SK-N-SH (cell line): ENCODE measurements around the gene ZNF714.

Experiments used
- CTCF ChIP-seq: fragments of 200-600 bp; sonication (generic); IDR thresholded peaks from 2 replicates; pipeline ENCODE4 v1.6.1; 2017; ENCODE audit warnings: antibody characterized with exemption, mild to moderate bottlenecking, moderate library complexity
- EP300 ChIP-seq, 2 experiments: IDR thresholded peaks; 2 replicates each; pipeline versions ENCODE4 v1.4.0 to v1.6.1; 2012; ENCODE audit warnings: borderline replicate concordance in 1 of 2, low read depth in 1 of 2, low read length in 1 of 2
- MXI1 ChIP-seq: IDR thresholded peaks from 2 replicates; pipeline ENCODE4 v1.6.1; 2012; ENCODE audit warnings: mild to moderate bottlenecking, low read depth, low read length, improper control_type of control experiment
- RAD21 ChIP-seq: IDR thresholded peaks from 2 replicates; pipeline ENCODE4 v1.6.1; 2012; ENCODE audit warnings: mild to moderate bottlenecking, low read length
- RCOR1 ChIP-seq: fragments of 150-350 bp; IDR thresholded peaks from 2 replicates; pipeline ENCODE4 v1.6.1; 2017; ENCODE audit warnings: antibody characterized with exemption, low read length
- REST ChIP-seq: IDR thresholded peaks from 2 replicates; pipeline ENCODE4 v1.6.1; 2012; ENCODE audit warnings: mild to moderate bottlenecking, low read depth, low read length, moderate library complexity
- SMC3 ChIP-seq: IDR thresholded peaks from 2 replicates; pipeline ENCODE4 v1.6.1; 2012; ENCODE audit warnings: low read depth, low read length, improper control_type of control experiment
- TAF1 ChIP-seq: IDR thresholded peaks from 2 replicates; pipeline ENCODE4 v1.6.1; 2012; ENCODE audit warnings: low read depth, mild to moderate bottlenecking, low read length, moderate library complexity, borderline replicate concordance
- TCF12 ChIP-seq: IDR thresholded peaks from 2 replicates; pipeline ENCODE4 v1.4.0; 2012
- USF2 ChIP-seq: fragments of 150-350 bp; IDR thresholded peaks from 2 replicates; pipeline ENCODE4 v1.6.1; 2017; ENCODE audit warnings: antibody characterized with exemption, low read length, low read depth, borderline replicate concordance
- YY1 ChIP-seq: IDR thresholded peaks from 2 replicates; pipeline ENCODE4 v1.4.0; 2012; ENCODE audit warnings: low read depth, mild to moderate bottlenecking
- TF ChIP-seq, protein P1 (sequence below): IDR thresholded peaks from 2 replicates; pipeline ENCODE4 v1.4.0; 2012; ENCODE audit warnings: low read depth

DNA sequence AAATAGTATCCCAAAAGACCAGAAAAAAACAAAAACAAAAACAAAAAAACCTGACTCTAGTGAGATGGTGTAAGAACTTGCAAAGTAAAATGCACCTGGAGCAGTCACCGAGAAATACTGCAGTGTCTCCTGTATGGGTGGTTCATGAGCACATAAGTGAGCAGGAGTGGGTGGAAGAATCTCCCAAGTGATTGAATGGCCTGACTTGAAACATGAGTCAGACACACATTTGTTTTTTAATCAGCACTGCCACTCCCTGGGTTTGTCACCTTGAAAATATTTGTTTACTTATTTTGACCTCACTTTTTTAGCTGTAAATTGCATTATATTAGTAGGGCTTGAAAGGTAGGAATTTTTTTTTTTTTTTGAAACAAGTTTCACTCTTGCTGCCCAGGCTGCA is 61.9 kb downstream of the ZNF714 start:
- TF ChIP-seq SMC3 (no peak), CTCF (no peak), RAD21 (no peak), USF2 (no peak), MXI1 (no peak), TAF1 (no peak), YY1 (no peak), RCOR1 (no peak), TCF12 (no peak), REST (no peak), EP300 (IDR thresholded peaks at IDR 0.05; ENCODE audit: borderline replicate concordance in 1 of 2, low read depth in 1 of 2, low read length in 1 of 2) (no peak)
- TF ChIP-seq, protein P1, sequence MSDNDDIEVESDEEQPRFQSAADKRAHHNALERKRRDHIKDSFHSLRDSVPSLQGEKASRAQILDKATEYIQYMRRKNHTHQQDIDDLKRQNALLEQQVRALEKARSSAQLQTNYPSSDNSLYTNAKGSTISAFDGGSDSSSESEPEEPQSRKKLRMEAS, result no peak
